Duodenal mucosa (tissue), 2 donors: Measurements from ENCODE around the gene KCNAB2.

Experiments used
- H3K27ac ChIP-seq: one replicate; pipeline ENCODE4 v1.7.0; 2013; ENCODE audit warnings: low read depth, low read length
- H3K27me3 ChIP-seq, 2 donors: one replicate each; pipeline ENCODE4 v1.7.0; 2013; ENCODE audit warnings: low read length in 2 of 2, control low read depth in 1 of 2; ENCODE audit not compliant: insufficient read depth in 2 of 2, control insufficient read depth in 1 of 2
- H3K36me3 ChIP-seq, 2 donors: one replicate each; pipeline ENCODE4 v1.7.0; 2013; ENCODE audit warnings: low read length in 2 of 2, control low read depth in 1 of 2; ENCODE audit not compliant: insufficient read depth in 2 of 2, control insufficient read depth in 1 of 2
- H3K4me1 ChIP-seq, 2 donors: one replicate each; pipeline ENCODE4 v1.7.0; 2013; ENCODE audit warnings: low read length in 2 of 2, control low read depth in 1 of 2; ENCODE audit not compliant: insufficient read depth in 2 of 2, control insufficient read depth in 1 of 2
- H3K4me3 ChIP-seq, 2 donors: one replicate each; pipeline ENCODE4 v1.7.0; 2013; ENCODE audit warnings: low read length in 2 of 2, low read depth in 1 of 2
- H3K9ac ChIP-seq, 2 donors: one replicate each; pipeline ENCODE4 v1.7.0; 2013; ENCODE audit warnings: low read length in 2 of 2, low read depth in 1 of 2
- H3K9me3 ChIP-seq, 2 donors: one replicate each; pipeline ENCODE4 v1.7.0; 2013; ENCODE audit warnings: low read length in 2 of 2, control low read depth in 1 of 2; ENCODE audit not compliant: control insufficient read depth in 1 of 2

Gene KCNAB2

GRCh38 chr1:6080469-6080868, 34.8 kb downstream of the KCNAB2 start:
- H3K36me3 ChIP-seq: no peaks in the 10 kb centered on the region
- H3K27me3 ChIP-seq: no peaks in the 10 kb centered on the region
- H3K27ac ChIP-seq: no peak overlapping the region
- no peak overlapping the region for H3K4me3 ChIP-seq
- no peaks in the 10 kb centered on the region for H3K9me3 ChIP-seq
- H3K9ac ChIP-seq: no peak overlapping the region
- no peaks in the 10 kb centered on the region for H3K4me1 ChIP-seq

- H3K4me3 ChIP-seq: no peak overlapping the region
- H3K27me3 ChIP-seq: no peaks in the 10 kb centered on the region
- H3K9ac ChIP-seq: no peak overlapping the region
- no peaks in the 10 kb centered on the region for H3K9me3 ChIP-seq
- no peak overlapping the region for H3K27ac ChIP-seq
- H3K4me1 ChIP-seq: no peaks in the 10 kb centered on the region
- H3K36me3 ChIP-seq: no peaks in the 10 kb centered on the region
Observed at GRCh38 chr1:6081901-6082300, 36.2 kb downstream of the KCNAB2 start.

GRCh38 chr1:6082430-6082971, 36.8 kb downstream of the KCNAB2 start:
- Histone ChIP-seq H3K27me3 (no peaks in the 10 kb centered on the region), H3K27ac (no peak overlapping the region), H3K4me3 (no peak overlapping the region), H3K9ac (no peak overlapping the region), H3K9me3 (no peaks in the 10 kb centered on the region), H3K4me1 (no peaks in the 10 kb centered on the region), H3K36me3 (no peaks in the 10 kb centered on the region)

GRCh38 chr1:6083385-6083784, 37.7 kb downstream of the KCNAB2 start:
- no peaks in the 10 kb centered on the region for H3K36me3 ChIP-seq
- H3K27ac ChIP-seq: peak overlapping the region; percentile 20
- H3K9ac ChIP-seq: no peak overlapping the region

GRCh38 chr1:6083801-6084446, 38.2 kb downstream of the KCNAB2 start:
- Histone ChIP-seq H3K4me1 (no peaks in the 10 kb centered on the region), H3K36me3 (no peaks in the 10 kb centered on the region), H3K4me3 (no peak overlapping the region), H3K9ac (no peak overlapping the region), H3K27me3 (no peaks in the 10 kb centered on the region), H3K9me3 (no peaks in the 10 kb centered on the region), H3K27ac (no peak overlapping the region)

More at GRCh38 chr1:6083385-6083784, 37.7 kb downstream of the KCNAB2 start:
- Histone ChIP-seq H3K4me3 (no peak overlapping the region), H3K9me3 (no peaks in the 10 kb centered on the region), H3K27me3 (no peaks in the 10 kb centered on the region), H3K4me1 (no peaks in the 10 kb centered on the region)

- H3K36me3 ChIP-seq: no peaks in the 10 kb centered on the region
Observed at GRCh38 chr1:6084781-6085495, 39.2 kb downstream of the KCNAB2 start.

GRCh38 chr1:6085666-6086065, 40.0 kb downstream of the KCNAB2 start:
- Histone ChIP-seq H3K36me3 (no peaks in the 10 kb centered on the region), H3K27me3 (no peaks in the 10 kb centered on the region), H3K4me3 (no peak overlapping the region), H3K4me1 (no peaks in the 10 kb centered on the region), H3K27ac (no peak overlapping the region), H3K9ac (no peak overlapping the region), H3K9me3 (no peaks in the 10 kb centered on the region)

More at GRCh38 chr1:6084781-6085495, 39.2 kb downstream of the KCNAB2 start:
- Histone ChIP-seq H3K4me3 (no peak overlapping the region), H3K9ac (no peak overlapping the region), H3K9me3 (no peaks in the 10 kb centered on the region), H3K27me3 (no peaks in the 10 kb centered on the region), H3K27ac (no peak overlapping the region), H3K4me1 (no peaks in the 10 kb centered on the region)

GRCh38 chr1:6086358-6086757, 40.7 kb downstream of the KCNAB2 start:
- H3K4me1 ChIP-seq: no peaks in the 10 kb centered on the region
- H3K27ac ChIP-seq: no peak overlapping the region
- no peaks in the 10 kb centered on the region for H3K9me3 ChIP-seq
- no peak overlapping the region for H3K9ac ChIP-seq
- no peak overlapping the region for H3K4me3 ChIP-seq
- H3K27me3 ChIP-seq: no peaks in the 10 kb centered on the region
- no peaks in the 10 kb centered on the region for H3K36me3 ChIP-seq

- H3K27ac ChIP-seq: no peak overlapping the region
- H3K27me3 ChIP-seq: no peaks in the 10 kb centered on the region
- H3K4me3 ChIP-seq: no peak overlapping the region
- H3K9ac ChIP-seq: no peak overlapping the region
- no peaks in the 10 kb centered on the region for H3K9me3 ChIP-seq
- no peaks in the 10 kb centered on the region for H3K36me3 ChIP-seq
- H3K4me1 ChIP-seq: no peaks in the 10 kb centered on the region
Observed at GRCh38 chr1:6086762-6087376, 41.2 kb downstream of the KCNAB2 start.

- H3K9ac ChIP-seq: no peak overlapping the region
- H3K36me3 ChIP-seq: no peaks in the 10 kb centered on the region
- H3K9me3 ChIP-seq: no peaks in the 10 kb centered on the region
- H3K4me1 ChIP-seq: no peaks in the 10 kb centered on the region
- H3K27me3 ChIP-seq: no peaks in the 10 kb centered on the region
- H3K27ac ChIP-seq: no peak overlapping the region
- no peak overlapping the region for H3K4me3 ChIP-seq
Observed at GRCh38 chr1:6087377-6087772, 41.7 kb downstream of the KCNAB2 start.
